Activated CD8-positive, alpha-beta memory T cell treated with anti-CD3 and anti-CD28 coated beads, Interleukin-2, amount 50 U/mL, for 4 hours (primary cell): ENCODE results near the gene USP9X.
"Not testable (repeated sequence)": the region's sequence is repeated elsewhere in the genome, so short reads cannot be mapped to it uniquely, and the experiment has no call there.

Experiments
- DNase-seq: peaks from one replicate; pipeline ENCODE4 v3.0.0-alpha.2; 2020

Gene USP9X, protein sequence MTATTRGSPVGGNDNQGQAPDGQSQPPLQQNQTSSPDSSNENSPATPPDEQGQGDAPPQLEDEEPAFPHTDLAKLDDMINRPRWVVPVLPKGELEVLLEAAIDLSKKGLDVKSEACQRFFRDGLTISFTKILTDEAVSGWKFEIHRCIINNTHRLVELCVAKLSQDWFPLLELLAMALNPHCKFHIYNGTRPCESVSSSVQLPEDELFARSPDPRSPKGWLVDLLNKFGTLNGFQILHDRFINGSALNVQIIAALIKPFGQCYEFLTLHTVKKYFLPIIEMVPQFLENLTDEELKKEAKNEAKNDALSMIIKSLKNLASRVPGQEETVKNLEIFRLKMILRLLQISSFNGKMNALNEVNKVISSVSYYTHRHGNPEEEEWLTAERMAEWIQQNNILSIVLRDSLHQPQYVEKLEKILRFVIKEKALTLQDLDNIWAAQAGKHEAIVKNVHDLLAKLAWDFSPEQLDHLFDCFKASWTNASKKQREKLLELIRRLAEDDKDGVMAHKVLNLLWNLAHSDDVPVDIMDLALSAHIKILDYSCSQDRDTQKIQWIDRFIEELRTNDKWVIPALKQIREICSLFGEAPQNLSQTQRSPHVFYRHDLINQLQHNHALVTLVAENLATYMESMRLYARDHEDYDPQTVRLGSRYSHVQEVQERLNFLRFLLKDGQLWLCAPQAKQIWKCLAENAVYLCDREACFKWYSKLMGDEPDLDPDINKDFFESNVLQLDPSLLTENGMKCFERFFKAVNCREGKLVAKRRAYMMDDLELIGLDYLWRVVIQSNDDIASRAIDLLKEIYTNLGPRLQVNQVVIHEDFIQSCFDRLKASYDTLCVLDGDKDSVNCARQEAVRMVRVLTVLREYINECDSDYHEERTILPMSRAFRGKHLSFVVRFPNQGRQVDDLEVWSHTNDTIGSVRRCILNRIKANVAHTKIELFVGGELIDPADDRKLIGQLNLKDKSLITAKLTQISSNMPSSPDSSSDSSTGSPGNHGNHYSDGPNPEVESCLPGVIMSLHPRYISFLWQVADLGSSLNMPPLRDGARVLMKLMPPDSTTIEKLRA (N-terminal part only)

DNA sequence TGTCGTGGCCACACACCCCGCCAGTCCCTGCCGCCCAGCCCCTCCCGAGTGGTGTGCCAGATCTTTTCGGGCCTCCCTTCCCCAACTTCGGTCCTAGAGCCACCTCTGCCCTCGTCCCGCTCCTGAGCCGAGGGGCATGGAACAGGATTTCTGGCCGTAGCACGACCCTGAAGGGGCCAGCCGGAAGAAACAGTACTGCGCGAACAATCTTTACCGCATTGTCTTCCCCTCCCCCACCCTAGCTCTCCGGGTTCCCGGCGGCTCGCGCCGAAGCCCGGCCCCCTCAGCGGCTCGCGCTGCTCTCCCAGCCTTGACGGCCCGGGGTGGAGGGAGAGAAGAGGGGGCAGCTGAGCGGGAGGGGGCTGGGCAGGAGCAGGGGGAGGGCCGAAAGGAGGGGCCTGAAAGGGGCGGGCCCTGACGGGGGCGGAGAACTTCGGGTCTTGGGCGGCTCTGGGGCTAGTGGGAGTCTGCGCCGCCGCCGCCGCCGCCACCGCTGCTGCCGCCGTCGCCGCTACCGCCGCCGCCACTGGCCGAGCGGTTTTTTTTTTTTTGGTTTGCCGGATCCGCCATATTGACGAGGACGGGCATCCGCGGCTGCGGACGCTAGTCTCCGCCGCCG, at the start of gene USP9X:
USP9X (plus strand) TSS at position 553 of the 619 bp plus-strand sequence. CDS start 38,184 bp downstream, outside the sequence.
- DNase-seq: peak; percentile 91

DNA sequence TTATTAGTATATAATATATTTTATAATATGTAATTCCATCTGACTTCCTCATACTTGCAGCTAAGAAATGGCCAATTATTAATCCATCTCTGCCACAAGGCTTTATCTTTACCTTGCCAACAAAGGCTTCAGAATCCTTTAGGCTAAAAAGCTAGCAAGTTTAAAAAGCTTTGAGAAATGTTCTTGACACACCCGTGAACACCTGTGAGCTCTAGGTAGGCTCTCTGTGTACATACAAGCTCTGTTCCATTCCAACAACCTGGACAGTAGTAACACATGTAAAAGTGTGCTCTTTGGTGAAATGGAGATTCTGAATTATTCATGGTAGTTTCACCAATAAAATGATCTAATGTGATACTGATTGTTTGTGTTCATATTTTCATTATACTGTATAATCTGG, 49.7 kb upstream of the USP9X start:
- no peak for DNase-seq

DNA sequence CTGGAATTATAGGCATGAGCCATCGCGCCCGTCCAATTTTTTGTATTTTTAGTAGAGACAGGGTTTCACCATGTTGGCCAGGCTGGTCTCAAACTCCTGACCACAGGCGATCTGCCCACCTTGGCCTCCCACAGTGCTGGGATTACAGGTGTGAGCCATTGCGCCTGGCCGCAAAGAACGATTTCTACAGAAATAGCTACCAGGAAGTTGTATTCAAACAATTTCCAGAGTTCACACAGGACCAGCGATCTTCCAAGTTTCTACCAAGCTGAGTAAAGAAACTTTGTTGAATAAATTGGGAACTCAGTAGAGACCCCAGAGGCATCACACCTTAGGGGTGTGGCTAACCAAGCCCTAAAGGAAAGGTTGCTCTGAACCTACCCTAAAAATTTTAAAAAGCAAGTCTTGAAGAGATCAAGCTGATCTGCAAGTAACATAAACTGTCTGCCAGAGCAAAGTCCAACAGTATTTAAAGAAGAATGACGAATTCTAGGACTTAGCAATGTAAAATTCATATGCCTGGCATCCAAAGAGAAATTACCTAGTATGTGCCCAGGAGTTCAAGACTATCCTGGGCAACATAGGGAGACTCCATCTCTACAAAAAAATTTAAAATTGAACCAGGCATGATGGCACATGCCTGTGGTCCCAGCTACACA, 48.4 kb upstream of the USP9X start:
- no peak for DNase-seq

DNA sequence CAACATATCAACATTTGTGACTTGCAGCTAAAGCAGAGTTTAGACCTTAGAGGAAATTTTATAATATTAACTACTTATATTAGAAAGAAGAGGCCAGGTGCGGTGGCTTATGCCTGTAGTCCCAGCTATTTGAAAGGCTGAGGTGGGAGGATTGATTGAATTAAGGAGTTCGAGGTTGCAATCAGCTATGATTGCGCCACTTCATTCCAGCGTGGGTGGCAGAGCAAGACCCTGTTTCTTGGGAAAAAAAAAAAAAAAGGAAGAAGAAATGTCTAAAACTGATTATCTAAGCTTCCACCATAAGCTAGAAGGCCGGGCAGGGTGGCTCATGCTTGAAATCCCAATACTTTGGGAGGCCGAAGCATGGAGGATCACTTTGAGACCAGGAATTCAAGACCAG, 42.0 kb upstream of the USP9X start:
- no peak for DNase-seq

DNA sequence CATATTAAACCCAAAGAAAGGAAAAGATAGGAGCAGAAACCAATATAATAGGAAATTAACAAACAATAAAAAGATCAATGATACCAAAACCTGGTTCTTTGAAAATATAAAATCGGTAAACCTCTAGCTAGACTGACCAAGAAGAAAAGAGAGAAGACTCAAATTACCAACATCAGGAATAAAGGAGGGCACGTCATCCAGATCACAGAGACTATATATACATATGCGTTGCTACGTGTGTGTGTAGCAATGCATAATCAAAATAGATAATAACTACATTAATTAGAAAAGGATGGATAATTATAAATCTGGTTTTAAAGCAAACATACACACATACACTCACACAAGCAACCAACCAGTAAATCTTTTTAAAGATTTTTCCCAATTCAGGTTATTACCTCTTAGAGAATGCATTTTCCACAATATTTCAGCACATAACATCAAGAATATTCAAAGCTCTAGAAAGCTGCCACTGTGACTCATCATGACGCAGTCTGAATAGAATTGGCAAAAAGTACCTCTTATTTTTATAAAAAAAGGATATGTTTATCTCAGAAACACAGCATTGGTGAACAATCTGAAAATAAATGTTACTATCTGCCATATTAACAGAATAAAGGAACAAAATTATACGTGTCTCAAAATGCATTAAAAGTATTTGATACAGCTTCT, 41.4 kb upstream of the USP9X start:
- DNase-seq: no peak

DNA sequence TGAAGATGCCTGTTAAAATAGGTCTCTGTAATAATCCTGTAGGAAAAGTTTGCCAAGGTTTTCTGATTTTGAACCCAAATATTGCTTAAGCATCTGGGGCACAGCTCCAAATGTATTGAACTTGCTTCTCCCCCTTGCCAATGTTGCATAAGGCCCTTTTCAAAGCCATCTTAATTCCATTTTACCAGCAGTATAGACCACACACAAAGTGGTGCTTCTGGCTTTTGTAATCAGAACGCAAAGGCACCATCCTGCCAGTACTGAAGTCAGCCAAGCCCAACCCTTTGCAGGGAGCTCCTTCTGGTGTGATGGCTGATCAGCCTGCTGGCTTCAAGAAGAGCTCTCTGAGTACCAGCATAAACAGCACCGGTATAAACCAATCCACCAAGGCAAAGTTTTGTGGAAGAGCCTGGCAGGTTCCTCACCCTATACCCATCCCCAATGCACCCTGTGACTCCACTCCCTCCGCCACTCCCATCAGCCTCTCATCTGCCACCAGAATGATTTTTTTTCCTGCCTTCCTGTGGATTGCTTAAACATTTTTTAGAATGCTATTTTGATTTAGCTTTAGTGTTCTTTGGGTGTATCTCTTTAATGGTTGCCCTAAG, 39.2 kb upstream of the USP9X start:
- DNase-seq: no peak

DNA sequence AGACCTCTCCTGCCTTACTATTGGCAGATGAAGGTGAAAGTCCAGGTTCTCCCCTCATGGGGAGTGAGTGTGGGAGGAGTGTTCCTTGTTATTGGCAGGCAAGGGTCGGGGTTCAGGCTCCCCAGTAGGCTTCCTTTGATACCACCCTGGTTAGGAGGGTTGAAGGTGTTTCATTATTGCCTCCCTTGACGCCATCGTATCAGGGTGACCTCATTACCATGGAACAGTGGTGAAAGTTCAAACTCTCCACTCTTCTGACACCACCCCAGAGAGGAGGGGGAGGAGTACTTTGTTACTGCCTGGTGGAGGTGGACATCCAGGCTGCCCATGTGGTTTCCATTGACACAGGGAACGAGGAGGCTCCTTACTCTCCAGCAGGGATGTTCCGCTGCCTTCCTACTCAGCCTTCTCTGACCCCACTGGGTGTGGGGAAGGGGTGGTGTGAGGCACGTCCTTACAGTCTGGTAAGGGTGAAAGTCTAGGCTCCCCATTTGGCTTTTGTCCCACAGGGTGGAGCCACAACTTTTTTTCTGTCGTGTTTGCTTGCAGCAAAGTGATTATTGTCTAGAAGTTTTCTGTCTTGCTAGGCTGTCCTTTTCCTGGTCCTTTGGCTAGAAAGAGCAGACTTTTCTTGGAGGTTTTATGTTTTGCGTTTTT, 37.2 kb upstream of the USP9X start:
- DNase-seq: no peak

DNA sequence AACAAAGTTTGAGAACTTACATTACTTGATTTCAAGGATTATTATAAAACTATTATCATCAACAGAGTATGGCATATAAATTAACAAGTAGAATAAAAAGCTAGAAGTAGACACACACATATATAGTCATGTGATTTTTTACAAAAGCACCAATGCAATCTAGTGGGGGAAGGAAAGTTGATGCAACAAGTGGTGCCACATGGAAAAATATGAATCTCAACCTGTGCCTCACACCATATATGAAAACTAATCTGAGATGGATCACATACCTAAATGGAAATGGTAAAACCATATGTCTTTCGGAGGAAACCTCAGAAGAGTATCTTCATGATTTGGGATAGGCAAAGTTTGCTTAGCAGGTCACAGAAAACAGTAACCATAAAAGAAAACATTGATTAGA, 34.9 kb upstream of the USP9X start:
- no peak for DNase-seq

DNA sequence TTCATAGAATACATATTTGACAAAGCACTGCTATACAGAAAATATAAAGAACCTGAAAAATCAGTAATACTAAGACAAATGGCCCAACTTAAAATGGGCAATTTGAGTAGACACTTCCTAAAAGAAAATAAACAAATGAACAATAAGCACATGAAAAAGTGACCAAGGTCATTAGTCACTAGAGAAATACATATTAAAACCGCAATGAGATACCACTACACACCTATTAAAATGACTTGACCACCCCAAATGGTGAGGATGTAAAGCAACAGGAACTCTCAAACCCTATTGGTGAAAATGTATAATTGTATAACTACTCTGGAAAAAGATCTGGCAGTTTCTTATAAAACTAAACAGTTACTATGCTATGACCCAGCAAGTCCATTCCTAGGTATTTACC, 34.0 kb upstream of the USP9X start:
- no peak for DNase-seq

DNA sequence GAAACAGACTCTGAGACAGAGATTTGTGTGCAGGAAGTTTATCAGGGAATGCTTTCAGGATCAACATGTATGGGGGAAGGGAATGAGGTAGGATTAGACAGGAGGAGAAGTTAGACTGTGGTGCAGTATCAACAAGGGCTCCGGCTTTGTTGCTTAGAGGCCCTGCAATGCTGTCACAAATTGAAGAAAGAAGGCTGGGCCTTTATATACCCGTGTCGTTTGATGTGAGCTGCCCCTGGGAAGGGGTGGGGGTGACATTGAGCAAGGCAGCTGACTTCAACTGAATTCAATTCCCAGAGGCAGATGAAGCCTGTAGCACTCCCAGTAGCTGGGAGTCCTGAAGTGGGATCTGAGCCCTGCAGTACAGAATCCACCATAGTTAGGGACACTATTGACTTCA, 29.5 kb upstream of the USP9X start:
- DNase-seq: no peak

DNA sequence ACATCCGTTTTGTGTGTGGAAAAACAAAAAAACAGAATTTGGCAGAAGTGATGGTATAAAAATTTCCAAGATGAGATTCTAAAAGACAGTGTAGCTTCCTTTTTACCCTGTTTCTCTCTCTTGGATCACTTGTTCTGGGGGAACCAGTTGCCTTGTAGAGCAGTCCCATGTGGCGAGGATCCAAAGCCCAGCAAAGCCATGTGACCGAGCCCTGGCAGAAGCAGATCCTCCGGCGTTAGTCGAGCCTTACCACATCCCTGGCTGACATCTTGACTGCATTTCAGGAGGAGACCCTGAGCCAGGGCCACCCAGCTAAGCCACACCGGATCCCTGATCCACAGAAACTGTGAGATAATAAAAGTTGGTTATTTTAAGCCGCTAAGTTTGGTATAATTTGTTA, 22.0 kb upstream of the USP9X start:
- DNase-seq: not testable (repeated sequence)

DNA sequence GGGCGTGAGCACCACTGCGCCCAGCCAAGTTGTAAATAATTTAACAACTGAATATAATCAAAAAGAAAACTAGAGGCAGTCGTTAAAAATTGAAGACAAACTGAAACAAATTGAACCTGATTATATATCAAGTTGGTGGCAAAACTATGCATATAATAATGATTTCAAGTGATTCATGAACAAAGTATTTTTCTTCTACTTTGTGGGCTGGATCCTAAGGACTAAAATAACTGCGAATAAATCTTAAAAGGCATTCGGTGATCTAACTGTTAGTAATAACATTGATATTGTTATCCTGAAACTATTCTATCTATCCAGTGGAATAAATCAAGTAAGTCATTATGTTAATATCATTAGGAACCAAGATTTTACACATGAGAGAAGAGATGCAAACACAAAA, 21.2 kb upstream of the USP9X start:
- DNase-seq: no peak

DNA sequence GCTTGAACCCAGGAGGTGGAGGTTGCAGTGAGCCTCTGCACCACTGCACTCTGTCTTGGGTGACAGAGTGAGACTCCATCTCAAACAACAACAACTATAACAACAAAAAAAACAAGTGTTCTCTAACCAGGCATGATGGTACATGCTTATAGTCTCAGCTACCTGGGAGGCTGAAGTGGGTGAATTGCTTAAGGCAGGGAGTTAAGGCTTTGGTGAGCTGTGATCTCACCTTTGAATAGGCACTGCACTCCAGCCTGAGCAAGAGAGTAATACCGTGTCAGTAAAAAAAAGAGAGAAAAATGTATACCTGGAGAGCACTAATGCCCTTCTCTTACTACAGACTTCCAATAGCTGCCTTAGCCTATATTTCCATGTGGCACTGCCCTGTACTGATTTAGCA, 18.9 kb upstream of the USP9X start:
- no peak for DNase-seq

DNA sequence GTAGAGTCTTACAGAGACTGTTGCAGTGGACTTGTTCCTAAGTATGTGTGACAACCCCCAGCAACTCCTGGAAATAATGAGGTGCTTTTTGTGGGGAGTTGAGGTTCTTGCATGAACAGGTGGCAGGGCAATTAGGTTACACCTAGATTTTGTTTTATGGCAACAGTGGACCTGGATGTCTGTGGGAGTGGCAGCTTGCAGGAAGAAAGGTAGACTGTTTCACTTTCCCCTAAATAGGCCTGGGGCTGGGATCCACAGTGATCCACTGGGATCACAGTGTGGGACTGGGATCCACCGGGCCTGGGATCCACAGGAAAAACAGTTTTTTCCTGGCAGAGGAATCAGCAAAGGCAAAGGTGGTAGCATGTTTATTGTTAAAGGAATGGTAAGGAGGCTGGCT, 18.3 kb upstream of the USP9X start:
- no peak for DNase-seq

DNA sequence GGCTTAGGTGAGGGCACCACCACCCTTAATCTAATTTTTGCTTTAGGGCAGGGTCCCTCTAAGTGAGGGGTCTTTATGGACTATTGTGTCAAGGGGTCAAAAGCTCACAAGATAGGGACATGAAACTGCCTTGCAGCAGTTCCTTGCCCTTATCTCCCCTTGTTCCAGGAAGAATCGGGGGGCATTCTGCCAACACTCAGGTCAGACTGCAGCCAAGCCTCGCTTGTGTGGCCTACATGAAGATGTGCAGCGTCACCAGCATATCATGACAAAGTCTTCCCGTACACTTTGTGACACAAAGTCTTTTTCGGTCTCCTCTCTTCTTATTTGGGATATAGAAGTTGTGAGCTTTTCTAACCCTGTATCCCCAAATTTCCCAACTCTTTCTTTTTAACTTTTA, 17.5 kb upstream of the USP9X start:
- no peak for DNase-seq

DNA sequence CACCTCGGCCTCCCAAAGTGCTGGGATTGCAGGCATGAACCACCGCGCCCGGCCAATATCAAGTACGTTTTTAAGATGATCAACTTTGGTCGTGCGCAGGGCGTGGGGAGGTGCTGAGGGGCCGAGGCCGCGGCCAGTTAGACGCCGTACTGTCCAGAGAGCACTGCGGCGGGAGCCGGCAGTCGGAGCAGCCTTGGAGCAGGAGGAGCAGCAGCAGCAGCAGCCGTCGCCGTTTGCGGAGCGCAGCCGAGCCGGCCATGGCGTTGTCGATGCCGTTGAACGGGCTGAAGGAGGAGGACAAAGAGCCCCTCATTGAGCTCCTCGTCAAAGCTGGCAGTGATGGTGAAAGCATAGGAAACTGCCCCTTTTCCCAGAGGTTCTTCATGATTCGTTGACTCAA, 8.5 kb upstream of the USP9X start:
- no peak for DNase-seq

DNA sequence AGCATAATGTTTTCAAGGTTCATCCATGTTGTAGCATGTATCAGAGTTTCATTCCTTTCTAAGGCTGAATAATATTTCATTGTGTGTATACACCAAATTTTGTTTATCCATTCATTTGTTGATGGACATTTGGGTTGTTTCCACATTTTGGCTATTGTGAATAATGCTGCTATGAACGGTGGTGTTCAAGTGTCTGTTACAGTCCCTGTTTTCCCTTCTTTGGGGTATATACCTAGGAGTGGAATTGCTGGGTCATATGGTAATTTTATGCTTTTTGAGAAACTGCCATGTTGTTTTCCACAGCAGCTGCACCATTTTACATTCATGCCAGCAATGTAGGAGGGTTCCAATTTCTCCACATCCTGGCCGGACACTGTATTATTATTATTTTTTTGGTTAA, 3.4 kb upstream of the USP9X start:
- no peak for DNase-seq

DNA sequence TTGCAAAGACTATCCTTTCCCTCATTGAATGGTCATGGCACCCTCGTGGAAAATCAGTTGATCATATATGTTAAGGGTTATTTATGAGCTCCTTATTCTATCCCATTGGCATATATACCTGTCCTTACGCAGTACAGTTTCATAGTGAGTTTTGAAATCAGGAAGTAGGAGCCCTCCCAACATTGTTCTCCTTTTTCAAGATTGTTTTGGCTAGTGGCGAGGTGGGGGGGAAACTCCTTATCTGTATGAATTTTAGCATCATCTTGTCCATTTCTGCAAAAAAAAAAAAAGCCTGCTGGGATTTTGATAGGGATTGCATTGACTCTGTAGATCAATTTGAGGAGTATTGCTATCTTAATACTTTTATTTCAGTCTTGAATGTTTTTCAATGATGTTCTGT, 2.5 kb upstream of the USP9X start:
- no peak for DNase-seq

DNA sequence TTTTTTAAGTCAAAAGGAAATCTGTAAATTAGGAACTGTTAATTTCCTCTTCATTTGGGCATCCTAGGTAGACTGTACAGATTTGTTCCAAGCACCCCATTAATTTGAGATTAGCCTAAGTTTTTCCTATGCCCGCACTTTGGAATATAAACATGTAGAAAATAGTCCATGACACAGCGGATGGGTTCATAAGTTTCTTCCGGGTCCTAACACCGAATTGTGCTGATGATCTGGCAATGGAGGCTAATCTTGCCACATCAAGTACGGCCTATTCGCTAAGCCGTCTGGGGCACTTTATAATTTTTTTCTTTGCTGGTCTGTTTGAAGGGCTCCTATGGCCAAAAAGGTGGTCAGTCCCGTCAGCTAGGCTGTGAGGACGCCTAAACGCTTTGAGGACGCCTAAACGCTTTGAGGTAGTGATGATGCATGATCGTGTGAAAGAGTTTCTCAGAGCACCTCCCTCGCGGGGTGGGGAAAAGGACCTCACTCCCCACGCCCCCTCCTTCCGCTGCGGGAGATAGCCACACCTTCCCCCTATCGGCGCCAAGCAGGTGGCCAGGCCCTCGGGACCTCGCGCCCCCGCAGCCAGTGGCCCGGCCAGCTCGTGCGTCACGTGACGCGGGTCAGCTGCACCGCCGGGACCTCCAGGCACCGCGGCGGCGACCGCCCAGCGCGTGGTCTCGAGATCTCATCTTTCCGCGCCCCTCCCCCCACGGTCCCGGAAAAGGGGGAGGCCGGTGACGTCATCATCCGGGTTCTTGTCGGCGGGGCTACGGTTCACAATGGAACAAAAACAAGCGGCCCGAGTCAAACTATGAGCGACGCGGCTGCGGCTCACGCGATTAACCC, 977 bp upstream of the USP9X start:
- DNase-seq: peak; percentile 99

DNA sequence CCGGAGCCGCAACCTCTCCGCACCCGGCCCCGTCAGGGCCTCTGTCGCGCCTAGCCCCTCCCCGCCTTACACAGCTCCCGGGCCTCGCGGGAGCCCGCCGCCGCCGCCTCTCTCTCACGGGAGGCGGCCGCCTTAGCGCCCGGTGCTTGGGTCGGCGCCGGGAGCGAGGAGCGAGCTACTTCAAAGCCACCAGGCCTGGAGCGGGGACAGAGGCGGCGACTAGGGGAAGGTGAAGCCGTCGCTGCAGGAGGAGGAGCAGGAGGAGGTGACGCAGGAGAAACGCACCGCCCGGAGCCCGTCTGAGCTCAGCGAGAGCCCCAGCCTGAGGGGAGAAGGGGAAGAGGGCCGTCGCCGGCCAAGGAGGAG, 250 bp downstream of the USP9X start:
- peak; percentile 70 for DNase-seq
